Anterior cingulate cortex (tissue), 58 donors: ENCODE results near the gene COL5A1.
"Not testable (repeated sequence)": the region's sequence is repeated elsewhere in the genome, so short reads cannot be mapped to it uniquely, and the experiment has no call there.

Source experiments
- DNase-seq, 58 donors: peaks; one replicate each; lab custom pipeline; 2025; lab: John Stamatoyannopoulos, UW

Gene COL5A1

DNA sequence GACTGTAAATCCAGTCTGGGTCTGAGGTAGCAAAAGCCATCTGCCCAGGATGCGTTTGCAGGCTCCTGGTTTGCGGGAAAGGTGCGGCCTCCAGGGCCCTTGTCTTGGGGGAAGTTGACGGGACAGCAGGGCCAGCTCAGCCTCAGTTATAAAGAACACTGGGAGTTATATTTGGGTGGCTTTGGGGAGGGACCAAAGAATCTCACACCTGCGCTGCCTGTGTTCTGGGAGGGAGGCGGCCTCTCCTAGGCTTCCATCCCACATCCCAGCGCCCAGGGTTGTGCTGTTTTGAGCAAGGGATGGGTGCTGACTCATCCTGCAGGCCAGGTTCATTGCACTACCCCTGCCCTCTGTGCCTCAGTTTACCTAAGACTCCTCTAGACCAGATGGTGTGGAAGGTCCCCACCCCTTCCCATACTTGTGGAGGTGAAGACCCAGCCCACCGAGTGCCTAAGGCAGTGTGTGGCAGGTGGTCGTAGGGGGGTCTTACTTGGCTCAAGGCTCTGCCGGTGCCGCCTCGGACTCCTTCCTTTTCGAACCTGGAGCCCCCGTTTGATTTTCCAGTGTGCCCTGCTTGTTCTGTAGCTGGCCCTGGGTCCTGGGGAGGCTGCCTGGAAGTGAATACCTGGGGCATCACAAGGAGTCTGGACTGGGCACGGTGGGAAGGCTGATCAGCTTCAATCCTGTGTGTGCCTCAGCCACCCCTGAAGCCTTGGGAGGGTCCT lies 199.7 kb downstream of the COL5A1 start:
- DNase-seq: no peak

DNA sequence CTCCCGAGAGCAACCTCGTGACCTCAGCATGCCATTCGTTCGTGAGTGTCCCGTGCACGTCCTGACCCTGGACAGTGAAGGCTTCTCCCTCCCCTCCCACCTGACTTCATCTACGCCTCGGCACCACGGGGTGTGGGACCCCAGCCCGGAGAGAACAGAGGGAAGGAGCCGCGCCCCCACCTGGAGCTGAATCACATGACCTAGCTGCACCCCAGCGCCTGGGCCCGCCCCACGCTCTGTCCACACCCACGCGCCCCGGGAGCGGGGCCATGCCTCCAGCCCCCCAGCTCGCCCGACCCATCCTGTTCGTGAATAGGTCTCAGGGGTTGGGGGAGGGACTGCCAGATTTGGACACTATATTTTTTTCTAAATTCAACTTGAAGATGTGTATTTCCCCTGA lies 200.7 kb downstream of the COL5A1 start:
- DNase-seq: no peak

DNA sequence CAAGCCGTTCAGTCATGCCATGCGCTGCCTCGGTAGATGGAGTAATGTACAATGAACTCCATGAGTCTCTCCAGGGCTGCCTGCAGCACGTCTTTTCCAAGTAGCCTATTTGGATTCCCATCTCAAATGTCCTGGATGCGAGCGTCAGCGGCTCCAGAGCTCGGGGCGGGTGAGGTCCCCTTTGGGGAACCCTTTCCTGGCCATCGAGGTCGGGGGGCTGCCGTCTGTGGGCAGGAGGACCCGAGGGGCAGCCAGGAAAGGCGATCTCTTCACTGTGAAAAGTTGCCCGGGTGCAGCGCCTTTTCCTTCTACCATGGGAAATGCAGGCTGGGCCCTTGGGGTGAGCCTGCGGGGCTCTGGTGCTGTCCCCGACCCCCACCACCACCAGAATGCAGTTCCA lies 202.1 kb downstream of the COL5A1 start:
- DNase-seq: no peak

DNA sequence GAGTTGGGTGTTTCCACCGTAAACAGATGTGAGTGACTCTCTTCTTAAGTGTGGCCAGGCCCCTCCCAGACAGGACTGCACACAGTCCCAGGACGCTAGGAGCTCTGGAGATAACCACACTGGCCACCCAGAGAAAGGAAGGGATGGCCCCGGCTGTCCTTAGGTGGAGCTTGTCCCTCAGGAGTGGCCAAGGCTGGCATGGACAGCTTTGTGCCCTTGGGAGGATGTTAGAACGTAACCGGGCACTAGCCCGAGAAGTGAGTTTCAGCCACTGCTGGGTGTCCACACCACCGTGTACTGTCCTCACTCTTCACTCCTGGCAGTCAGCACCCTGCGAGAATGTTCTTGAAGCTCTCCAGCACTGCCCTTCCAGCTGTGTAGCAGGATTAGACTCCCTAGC lies 203.2 kb downstream of the COL5A1 start:
- no peak for DNase-seq

DNA sequence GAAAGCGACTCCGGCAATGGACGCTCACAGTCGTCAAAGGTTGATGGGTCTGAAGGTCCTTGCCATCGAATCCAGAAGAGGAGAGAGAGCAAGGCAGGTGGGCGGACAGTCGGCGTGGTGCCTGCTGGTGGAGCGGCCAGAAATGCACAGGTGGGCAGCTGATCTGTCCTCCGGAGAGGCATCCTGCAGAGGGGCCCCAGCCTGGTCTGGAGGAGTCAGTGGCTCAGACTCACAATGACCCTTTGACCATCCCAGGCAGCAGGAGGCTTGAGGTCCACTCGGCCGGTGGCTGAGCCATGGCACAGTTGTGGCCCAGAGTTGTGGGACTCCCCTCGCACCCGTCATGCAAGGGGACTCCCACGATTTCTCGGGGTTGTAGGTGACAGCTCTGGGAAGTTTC lies 204.6 kb downstream of the COL5A1 start:
- DNase-seq: no peak

DNA sequence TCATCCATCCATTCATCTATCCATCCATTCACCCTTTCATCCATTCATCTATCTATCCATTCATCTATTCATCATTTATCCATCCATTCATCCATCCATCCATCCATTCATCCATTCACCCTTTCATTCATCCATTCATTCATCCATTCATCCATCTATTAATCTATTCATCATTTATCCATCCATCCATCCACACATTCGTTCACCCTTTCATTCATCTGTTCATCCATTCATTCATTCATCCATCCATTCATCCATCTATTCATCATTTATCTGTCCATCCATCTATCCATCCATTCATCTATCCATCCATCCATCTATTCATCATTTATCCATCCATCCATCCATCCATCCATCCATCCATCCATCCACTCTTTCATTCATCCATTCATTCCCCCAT lies 205.1 kb downstream of the COL5A1 start:
- DNase-seq: no peak

DNA sequence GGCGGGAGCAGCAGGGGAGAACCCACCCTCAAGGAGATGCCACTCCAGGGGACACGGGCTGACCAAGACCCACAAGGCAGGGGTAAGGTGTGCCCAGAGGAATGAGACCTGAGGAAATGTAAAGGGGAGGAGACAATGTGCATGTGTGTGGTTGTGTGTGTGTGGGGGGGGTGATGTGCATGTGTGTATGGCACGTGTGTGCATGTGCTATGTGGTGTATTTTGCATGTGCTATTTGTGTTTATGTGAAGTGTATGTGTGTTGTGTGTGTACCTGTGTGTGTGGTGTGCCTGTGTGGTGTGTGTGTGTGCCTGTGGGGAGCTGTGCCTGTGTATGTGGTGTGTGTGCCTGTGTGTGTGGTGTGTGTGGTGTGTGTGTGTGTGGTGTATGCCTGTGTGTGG lies 205.5 kb downstream of the COL5A1 start:
- no peak for DNase-seq

DNA sequence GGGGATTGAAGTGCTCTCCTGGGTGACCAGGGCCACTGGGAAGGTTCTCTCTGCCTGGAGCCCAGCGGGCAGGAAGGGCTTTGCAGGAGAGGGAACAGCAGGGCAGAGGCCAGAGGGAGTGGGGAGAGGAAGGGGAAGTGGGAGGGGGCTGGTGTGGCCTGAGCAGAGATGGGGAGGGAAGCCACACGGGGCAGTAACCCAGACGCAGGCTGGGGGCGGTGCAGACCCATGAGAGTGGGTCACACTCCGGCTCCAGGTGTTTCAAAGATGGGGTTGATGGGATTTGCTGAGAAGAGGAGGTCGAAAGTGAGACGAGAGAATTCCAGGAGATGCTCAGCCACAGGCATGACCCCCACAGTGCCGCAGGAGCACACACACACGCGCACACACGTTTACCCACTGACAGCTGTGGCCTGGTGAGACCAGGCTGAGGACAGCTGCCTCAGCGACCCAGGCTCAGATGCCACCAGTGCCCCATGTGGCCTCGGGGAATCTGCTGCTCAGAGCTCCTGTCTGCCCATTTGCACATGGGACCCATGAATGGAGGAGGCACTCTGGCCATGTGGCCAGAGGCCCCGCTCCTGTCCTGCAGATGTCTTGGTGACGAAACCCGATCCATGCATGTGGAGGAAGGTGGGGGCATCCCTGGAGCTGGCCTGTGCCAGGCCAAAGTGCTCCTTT lies 206.3 kb downstream of the COL5A1 start:
- no peak for DNase-seq

DNA sequence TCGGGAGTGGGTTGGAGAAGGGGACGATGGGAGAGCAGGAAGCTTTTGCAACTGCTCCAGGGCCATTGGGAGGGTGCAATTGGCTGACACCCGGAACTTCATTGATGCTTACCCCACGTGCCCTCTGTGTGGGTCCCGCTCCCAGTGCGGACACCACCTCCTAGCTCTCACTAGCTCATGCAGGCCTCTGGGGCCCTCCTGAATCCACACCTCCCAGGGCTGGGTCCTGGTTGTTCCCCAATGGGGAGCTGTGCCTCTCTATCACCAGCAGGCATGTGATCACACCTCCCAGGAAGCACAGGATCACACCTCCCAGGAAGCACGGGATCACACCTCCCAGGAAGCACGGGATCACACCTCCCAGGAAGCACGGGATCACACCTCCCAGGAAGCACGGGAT lies 206.9 kb downstream of the COL5A1 start:
- no peak for DNase-seq

DNA sequence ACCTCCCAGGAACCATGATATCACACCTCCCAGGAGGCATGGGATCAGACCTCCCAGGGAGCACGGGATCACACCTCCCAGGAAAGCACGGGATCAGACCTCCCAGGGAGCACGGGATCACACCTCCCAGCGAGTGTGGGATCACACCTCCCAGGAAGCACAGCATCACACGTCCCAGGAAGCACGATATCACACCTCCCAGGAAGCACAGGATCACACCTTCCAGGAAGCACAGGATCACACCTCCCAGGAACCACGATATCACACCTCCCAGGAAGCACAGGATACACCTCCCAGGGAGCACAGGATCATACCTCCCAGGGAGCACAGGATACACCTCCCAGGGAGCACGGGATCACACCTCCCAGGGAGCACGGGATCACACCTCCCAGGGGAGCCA lies 209.0 kb downstream of the COL5A1 start:
- no peak for DNase-seq

DNA sequence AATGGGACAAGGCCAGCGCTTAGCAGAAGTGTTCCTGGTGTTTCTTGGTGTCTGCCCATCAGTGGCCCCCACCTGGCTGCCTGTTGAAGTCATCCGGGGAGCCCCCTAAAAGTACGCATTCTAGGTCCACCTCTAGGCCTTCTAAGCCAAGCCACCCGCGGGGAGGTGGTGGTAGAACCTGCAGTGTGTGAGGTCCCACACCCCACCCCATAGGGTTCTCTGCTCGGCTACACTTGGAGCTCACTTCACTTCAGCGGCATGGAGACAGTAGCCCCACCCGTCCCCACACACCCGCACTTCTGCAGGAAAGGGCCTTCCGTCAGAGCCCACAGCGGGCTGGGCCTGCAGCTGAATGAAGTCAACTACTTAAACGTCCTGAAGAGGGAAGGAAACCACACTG lies 209.4 kb downstream of the COL5A1 start:
- DNase-seq: no peak

DNA sequence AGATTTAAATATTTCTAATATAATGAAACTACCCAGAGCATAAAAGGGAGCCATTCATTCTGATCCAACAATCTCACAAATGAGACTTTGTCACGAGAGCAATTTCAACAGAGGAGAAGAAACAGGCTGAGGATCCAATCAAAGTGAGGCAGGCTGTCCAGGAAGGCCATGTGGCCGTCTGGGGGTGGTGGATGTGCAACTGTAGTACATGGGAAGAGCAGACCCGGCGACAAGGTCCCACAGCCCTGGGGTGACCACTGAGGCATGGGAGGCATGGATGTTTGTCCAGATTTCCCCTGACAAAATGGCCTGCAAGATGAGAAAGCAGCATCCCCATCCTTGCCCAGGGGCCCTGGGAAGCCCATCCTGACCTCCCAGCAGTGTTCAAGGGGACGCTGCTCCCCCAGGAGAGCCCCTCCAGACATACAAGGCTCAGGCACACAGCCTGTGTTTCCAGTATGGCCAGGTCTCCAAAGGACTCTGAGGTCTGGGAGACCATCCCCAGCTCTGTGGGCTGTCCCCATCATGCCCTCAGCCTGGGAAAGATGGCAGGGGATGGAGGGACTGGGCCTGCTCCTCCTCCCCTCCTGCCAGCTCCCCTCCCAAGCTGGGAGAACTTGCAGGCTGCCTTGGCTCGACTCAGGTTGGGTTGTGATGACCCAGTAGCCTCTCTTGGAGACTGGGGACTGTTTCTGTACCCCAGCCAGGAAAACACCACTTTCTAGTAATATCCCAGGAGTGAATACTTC lies 211.5 kb downstream of the COL5A1 start:
- DNase-seq: no peak

DNA sequence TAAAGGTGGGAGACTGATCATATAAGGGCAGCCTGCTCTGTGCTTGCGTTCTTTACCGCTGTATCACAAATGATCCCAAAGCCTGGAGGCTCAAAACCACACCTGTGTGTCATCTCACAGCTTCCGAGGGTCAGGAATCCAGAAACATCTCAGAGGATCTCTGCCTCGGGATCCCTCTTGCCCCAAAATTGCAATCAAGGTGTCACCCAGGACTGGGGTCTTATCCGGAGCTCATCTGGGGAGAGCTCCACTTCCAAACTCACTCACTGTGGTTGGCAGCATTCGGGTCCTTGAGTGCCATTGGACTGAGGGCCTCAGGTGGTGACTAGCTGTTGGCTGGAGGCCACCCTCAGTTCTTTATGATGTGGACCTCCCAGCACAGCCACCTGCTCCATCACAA lies 212.3 kb downstream of the COL5A1 start:
- no peak for DNase-seq

DNA sequence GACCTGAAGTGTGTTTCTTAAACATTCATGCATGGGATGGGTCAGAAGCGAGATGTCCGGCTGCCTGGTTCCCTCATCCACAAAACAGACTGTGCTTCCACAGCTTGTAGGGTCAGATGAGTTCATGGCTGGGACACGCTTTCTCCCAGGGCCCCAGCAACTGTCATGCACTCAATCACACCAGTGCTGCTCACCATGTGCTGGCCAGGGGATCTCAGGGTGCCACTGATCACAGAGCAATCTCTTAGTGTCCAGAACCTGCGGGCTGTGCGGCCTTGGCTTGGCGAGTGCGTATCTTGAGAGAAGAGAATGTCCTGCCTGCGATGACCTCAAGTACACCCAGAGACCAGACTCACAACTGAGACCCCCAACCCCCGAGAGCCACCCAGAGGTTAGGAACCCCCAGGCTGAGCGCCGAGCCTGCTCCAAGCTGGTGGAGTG lies 213.0 kb downstream of the COL5A1 start:
- DNase-seq: no peak

DNA sequence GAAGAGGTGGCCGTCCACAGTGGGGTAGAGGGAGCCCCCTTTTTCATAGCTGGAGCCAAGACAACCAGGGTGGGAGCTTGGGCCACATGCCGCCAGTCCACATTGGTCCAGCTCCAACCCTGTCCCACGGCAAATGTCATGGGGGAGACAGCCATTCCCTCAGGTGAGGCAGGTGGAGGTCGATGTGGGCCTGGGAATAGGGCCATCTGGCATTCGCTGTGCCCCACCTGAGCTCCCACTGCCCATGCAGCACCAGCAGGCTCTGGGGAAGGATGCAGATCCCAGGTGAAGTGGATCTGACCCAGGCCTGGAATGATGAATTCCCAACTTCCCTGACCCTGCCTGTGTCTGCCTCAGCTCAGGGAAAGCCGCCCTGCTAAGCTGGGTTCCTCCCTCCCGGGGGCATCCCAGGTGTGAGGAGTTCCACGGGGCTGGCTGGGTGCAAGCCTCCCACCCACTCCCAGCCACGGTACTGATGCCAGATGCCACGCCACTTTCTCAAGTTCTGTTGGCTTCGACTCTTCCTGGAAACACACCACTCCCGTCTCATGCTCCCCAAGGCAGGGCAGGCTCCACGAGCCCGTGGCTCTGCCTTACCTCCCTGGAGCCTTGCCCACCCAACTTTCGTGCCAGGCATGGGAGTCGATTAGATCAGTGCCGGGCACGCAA lies 213.8 kb downstream of the COL5A1 start:
- no peak for DNase-seq

DNA sequence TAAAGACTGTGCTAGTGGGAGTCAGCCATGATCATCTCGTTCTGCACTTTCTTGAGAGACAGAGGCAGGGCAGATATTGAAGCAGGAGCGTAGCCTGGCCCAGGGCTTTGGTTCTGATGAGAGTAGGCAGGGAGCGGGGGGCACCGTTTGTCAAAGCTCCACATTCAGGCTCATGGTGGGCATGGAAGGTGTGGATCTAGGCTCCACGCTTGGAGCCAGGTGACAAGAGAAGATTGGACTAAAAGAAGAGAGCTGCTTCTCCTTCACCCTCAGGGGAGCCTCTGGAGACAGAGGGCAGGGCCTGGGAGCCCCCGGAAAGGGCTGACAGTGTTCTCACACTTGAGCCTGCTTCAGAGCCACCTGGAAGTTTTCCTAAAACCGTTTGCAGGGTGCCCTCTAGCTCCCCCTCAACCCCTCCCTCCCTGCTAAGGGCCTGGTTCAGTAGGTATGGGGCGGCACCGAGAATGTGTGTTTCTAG lies 214.3 kb downstream of the COL5A1 start:
- DNase-seq: no peak

DNA sequence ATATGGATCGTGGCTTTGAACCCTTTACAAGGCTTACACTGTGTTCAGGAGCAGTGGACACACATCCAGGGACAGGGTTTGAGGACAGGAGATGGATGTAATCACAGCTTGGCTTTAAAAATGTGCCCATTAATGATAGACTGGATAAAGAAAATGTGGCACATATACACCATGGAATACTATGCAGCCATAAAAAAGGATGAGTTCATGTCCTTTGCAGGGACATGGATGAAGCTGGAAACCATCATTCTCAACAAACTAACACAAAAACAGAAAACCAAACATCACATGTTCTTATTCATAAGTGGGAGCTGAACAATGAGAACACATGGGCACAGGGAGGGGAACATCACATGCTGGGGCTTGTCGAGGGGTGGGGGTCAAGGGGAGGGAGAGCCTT lies 215.8 kb downstream of the COL5A1 start:
- DNase-seq: not testable (repeated sequence)

DNA sequence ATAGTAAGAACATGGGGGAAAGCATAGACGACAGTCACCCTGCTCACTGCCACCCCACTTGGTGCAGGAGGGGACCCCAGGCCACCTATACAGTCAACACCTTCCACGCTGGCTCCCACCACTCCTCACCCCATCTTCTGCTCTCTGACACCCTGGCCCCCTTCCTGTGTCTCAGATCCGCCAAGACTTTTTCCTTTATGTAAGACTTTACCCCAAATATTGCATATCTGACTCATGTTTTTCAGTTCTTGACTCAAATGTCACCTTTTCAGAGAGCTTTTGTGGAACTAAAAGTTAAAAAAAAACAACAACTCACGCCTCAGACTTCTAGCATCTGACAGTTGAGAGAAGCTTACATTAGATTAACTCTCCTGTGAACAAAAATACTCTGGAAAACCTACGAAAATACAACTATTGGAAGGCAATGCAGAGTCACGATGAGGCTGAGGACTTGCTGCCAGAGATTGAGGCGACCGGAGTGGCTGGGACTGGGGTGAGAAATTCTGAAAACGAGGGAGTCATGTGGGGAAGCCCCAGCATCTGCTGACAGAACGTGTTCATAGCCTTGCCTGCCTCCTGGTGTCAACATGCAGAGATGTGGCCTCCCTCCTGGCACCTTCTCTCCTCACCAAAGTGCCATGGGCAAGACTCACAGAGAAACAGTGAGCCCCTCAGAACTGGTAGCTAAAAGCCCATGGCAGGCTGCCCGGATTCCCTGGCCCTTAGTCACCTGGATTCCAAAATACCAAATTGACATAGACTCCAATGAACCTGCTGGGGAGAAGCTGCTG lies 216.6 kb downstream of the COL5A1 start:
- peak in 4 of 58 donors; percentile 12 to 35 (median 22) for DNase-seq

DNA sequence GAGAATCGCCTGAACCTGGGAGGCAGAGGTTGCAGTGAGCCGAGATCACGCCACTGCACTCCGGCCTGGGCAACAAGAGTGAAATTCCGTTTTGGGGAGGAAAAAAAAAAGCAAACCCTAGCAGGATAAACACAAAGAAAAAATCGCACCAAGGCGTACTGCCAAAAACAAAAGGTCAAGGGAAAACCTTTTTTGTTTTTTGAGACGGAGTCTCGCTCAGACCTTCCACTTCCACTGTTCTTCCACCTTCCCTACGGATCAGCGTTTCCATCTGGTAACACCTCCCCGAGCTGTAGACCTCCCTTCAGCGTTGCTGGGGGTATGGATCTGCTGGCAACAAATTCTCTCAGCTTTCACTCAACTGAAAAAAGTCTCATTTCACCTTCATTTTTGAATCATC lies 218.9 kb downstream of the COL5A1 start:
- no peak for DNase-seq
